ENCODE data around the gene PARD6G. TPM values are rescaled to one million over a fixed set of nuclear protein-coding genes. Genes with fewer than 3 reads are reported as not detected.

Gene PARD6G
- total RNA-seq, 1 experiment from 2014 or later = 13.0 TPM

GRCh38 chr18:80231151-80231550 is 16.2 kb downstream of the PARD6G start:
- TF ChIP-seq TEAD4 (CRISPR knock-in tag; IDR thresholded peaks at IDR 0.05) (no peak), E2F1 (CRISPR knock-in tag; IDR thresholded peaks at IDR 0.05) (no peak), ZNF423 (CRISPR knock-in tag; IDR thresholded peaks at IDR 0.05) (no peak), ELF4 (CRISPR knock-in tag; IDR thresholded peaks at IDR 0.05; ENCODE audit: low read depth) (no peak), ZNF512 (CRISPR knock-in tag; IDR thresholded peaks at IDR 0.05; ENCODE audit: borderline replicate concordance) (no peak), AR (CRISPR knock-in tag; IDR thresholded peaks at IDR 0.05) (no peak), RELA (CRISPR knock-in tag; IDR thresholded peaks at IDR 0.05; ENCODE audit: borderline replicate concordance) (no peak), ZMAT4 (CRISPR knock-in tag; IDR thresholded peaks at IDR 0.05) (no peak), NR1H2 (CRISPR knock-in tag; IDR thresholded peaks at IDR 0.05) (no peak), GABPB1 (CRISPR knock-in tag; IDR thresholded peaks at IDR 0.05) (no peak), ATF1 (CRISPR knock-in tag; IDR thresholded peaks at IDR 0.05) (no peak), STAT6 (CRISPR knock-in tag; conservative IDR thresholded peaks at IDR 0.05; ENCODE audit: low read depth) (no peak), GTF2I (CRISPR knock-in tag; conservative IDR thresholded peaks at IDR 0.05) (no peak), JUN (CRISPR knock-in tag; IDR thresholded peaks at IDR 0.05) (no peak), CBFB (CRISPR knock-in tag; IDR thresholded peaks at IDR 0.05; ENCODE audit: low read depth) (no peak), EMX1 (CRISPR knock-in tag; IDR thresholded peaks at IDR 0.05) (no peak), NFE2L1 (CRISPR knock-in tag; IDR thresholded peaks at IDR 0.05) (no peak), HMGA2 (CRISPR knock-in tag; IDR thresholded peaks at IDR 0.05) (no peak), USF1 (CRISPR knock-in tag; IDR thresholded peaks at IDR 0.05) (no peak)
- H3K4me1 Mint-ChIP-seq = peaks cover 9% of the 10 kb centered on the region; the same call in 1 of the 2 replicates
- ChIA-PET CTCF (interaction anchor here (1.7 kb wide), 1 partner anchor 31 kb away, joined by 7 read pairs; no protein-coding TSS in a partner anchor), POLR2A (no interaction called here)
- no peaks in the 10 kb centered on the region for H3K27me3 Mint-ChIP-seq (ENCODE audit: low read depth)
- ATAC-seq = no peak
- H3K27ac Mint-ChIP-seq = no peak overlapping the region
- no peak for DNase-seq (ENCODE audit: low spot score)
- H3K9me3 Mint-ChIP-seq = no peaks in the 10 kb centered on the region
- no peaks in the 10 kb centered on the region for H3K36me3 Mint-ChIP-seq
- no peak overlapping the region for H3K4me3 Mint-ChIP-seq
